Body of pancreas (tissue), 4 donors: ENCODE results near the gene ACVR2B. TPM values are rescaled to one million over a fixed set of nuclear protein-coding genes. Genes with fewer than 3 reads are reported as not detected.

Source experiments
- ATAC-seq: fragments of 150-250 bp; one replicate; pipeline ENCODE4 v1.9.1; 2016
- DNase-seq, 4 donors: peaks; one replicate each; pipeline ENCODE4 v3.0.0-alpha.2; 2019
- H3K27ac ChIP-seq, 4 donors: fragments of 200-600 bp; sonication (generic); 1 replicate in 3 of 4; 2 replicates in 1 of 4; pipeline versions ENCODE4 v1.5.1 to v1.6.1; 2016 to 2019; ENCODE audit warnings: mild to moderate bottlenecking in 1 of 4, mixed read lengths in 1 of 4, moderate library complexity in 1 of 4
- H3K27me3 ChIP-seq, 2 donors: fragments of 200-600 bp; sonication (generic); one replicate each; pipeline ENCODE4 v1.6.0; 2016; ENCODE audit warnings: mild to moderate bottlenecking in 1 of 2
- H3K36me3 ChIP-seq, 2 donors: fragments of 200-600 bp; sonication (generic); replicated peaks in 1 of 2; 2 replicates each; pipeline ENCODE4 v1.5.1; 2016; ENCODE audit warnings: low read depth in 2 of 2; ENCODE audit not compliant: insufficient read depth in 1 of 2
- H3K4me1 ChIP-seq: fragments of 200-600 bp; sonication (generic); one replicate; pipeline ENCODE4 v1.6.0; 2016
- H3K4me3 ChIP-seq, 2 donors: fragments of 200-600 bp; sonication (generic); 1 replicate in 1 of 2; 2 replicates in 1 of 2; pipeline ENCODE4 v1.5.1; 2016 to 2019
- H3K9me3 ChIP-seq, 3 donors: fragments of 200-600 bp; sonication (generic); 1 replicate in 2 of 3; 2 replicates in 1 of 3; pipeline ENCODE4 v1.5.1; 2016
- CTCF ChIP-seq, 7 experiments: fragments of 450-650 bp in 4 of 7; fragments of 200-600 bp in 3 of 7; sonication (generic) in 3 of 7; IDR thresholded peaks; one replicate each; pipeline ENCODE4 v1.5.1; 2016 to 2019; ENCODE audit warnings: antibody characterized with exemption in 7 of 7
- POLR2A ChIP-seq, 3 donors: fragments of 450-650 bp; IDR thresholded peaks; one replicate each; pipeline ENCODE4 v1.6.1; 2016; ENCODE audit warnings: antibody characterized with exemption in 3 of 3, mild to moderate bottlenecking in 2 of 3
- WGBS, 2 donors: methylation state at CpG; one replicate each; pipeline ENCODE4 v1.1.5; 2017; 5-methylcytosine and 5-hydroxymethylcytosine counted together
- intact Hi-C: fragments of 100-400 bp; cut with DNase I; formaldehyde crosslinking; loops from one replicate; pipeline ENCODE4 v1.15.1; 2023
- small RNA-seq: library from RNA; depleted of rRNA; stranded (forward); fragments of <200 nt; gene quantifications from one replicate; pipeline ENCODE3, GENCODE V24; 2016
- total RNA-seq, 2 donors: library from RNA; depleted of rRNA; stranded (reverse); fragments of >200 nt; gene quantifications; one replicate each; pipeline ENCODE4 v1.1.0, GENCODE V29; 2016

The ACVR2B gene
- total RNA-seq, 2 donors from 2014 or later, result 7.3 to 18.1 TPM

GRCh38 chr3:38534604-38535003 is 80.9 kb downstream of the ACVR2B start:
- no peaks in the 10 kb centered on the region for H3K27me3 ChIP-seq
- no peaks in the 10 kb centered on the region for H3K9me3 ChIP-seq
- ATAC-seq (no peak), DNase-seq (no peak)
- WGBS, 2 donors, result 95 to 97% methylated on average over 7 of the region's 7 CpGs
- no peaks in the 10 kb centered on the region for H3K4me1 ChIP-seq
- intact Hi-C loops, result no loop called here
- H3K4me3 ChIP-seq, result no peak overlapping the region
- TF ChIP-seq CTCF (IDR thresholded peaks at IDR 0.05) (no peak), POLR2A (IDR thresholded peaks at IDR 0.05) (no peak)
- no peak overlapping the region for H3K27ac ChIP-seq
- no peaks in the 10 kb centered on the region for H3K36me3 ChIP-seq

- Histone ChIP-seq H3K27ac (no peak overlapping the region), H3K27me3 (no peaks in the 10 kb centered on the region), H3K4me1 (no peaks in the 10 kb centered on the region), H3K9me3 (no peaks in the 10 kb centered on the region), H3K4me3 (no peak overlapping the region), H3K36me3 (no peaks in the 10 kb centered on the region)
- WGBS, 2 donors, result 80 to 82% methylated on average over 3 of the region's 3 CpGs
- TF ChIP-seq POLR2A (IDR thresholded peaks at IDR 0.05), result no peak
- TF ChIP-seq CTCF (IDR thresholded peaks at IDR 0.05), result no peak
- no peak for ATAC-seq
- no peak for DNase-seq
- intact Hi-C loops, result no loop called here
Observed at GRCh38 chr3:38536671-38537070, 83.0 kb downstream of the ACVR2B start.

- no peaks in the 10 kb centered on the region for H3K36me3 ChIP-seq
- WGBS, 2 donors, result 73 to 88% methylated on average over 8 of the region's 8 CpGs
- H3K4me1 ChIP-seq, result no peaks in the 10 kb centered on the region
- ATAC-seq (no peak), DNase-seq (no peak)
- H3K27me3 ChIP-seq, result no peaks in the 10 kb centered on the region
- no peak overlapping the region for H3K27ac ChIP-seq
- TF ChIP-seq CTCF (IDR thresholded peaks at IDR 0.05), result no peak
- no peaks in the 10 kb centered on the region for H3K9me3 ChIP-seq
- intact Hi-C loops, result no loop called here
- H3K4me3 ChIP-seq, result no peak overlapping the region
Observed at GRCh38 chr3:38538773-38539353, 85.2 kb downstream of the ACVR2B start.

- Histone ChIP-seq H3K4me3 (no peak overlapping the region), H3K27ac (no peak overlapping the region), H3K9me3 (no peaks in the 10 kb centered on the region), H3K4me1 (no peaks in the 10 kb centered on the region), H3K27me3 (no peaks in the 10 kb centered on the region), H3K36me3 (no peaks in the 10 kb centered on the region)
- TF ChIP-seq CTCF (IDR thresholded peaks at IDR 0.05), result no peak
- TF ChIP-seq POLR2A (IDR thresholded peaks at IDR 0.05), result no peak
- ATAC-seq, result no peak
- intact Hi-C loops, result no loop called here
- DNase-seq, result no peak
- WGBS, 2 donors, result 81 to 83% methylated on average over 9 of the region's 9 CpGs
Observed at GRCh38 chr3:38541806-38542205, 88.1 kb downstream of the ACVR2B start.

Small RNA genes within 50 kb of the gene (small RNA-seq; reads per million reads assigned to genes)
- not detected for gene RF00019

Other genes with a start within 250 kb of the ACVR2B start
- under 1 TPM in 1 of 2 donors, not detected in 1; 0.52 TPM for gene SLC22A13, start 188.1 kb upstream of the ACVR2B start, total RNA-seq
- not detected for gene SLC22A14, start 171.6 kb upstream of the ACVR2B start, total RNA-seq
- 10 to 100 TPM in 1 of 2 donors, 1 to 10 TPM in 1; 7.8 to 49.8 TPM for gene XYLB, start 107.1 kb upstream of the ACVR2B start, total RNA-seq
- 10 to 100 TPM; 10.5 to 13.5 TPM for gene EXOG, start 42.5 kb downstream of the ACVR2B start, total RNA-seq
- gene SCN5A, start 195.8 kb downstream of the ACVR2B start, total RNA-seq, result under 1 TPM in 1 of 2 donors, not detected in 1; 0.26 TPM